ENCODE data around the gene SP5.

- TF ChIP-seq NR2F2 (IDR thresholded peaks at IDR 0.05) (no peak), MAX (IDR thresholded peaks at IDR 0.05) (no peak)
These were observed 7.0 kb upstream of the SP5 start for GRCh38 chr2:170707821-170708795.

Measured in liver (tissue), 2 donors.